Measurements from ENCODE around the gene MNX1.

The MNX1 gene

DNA sequence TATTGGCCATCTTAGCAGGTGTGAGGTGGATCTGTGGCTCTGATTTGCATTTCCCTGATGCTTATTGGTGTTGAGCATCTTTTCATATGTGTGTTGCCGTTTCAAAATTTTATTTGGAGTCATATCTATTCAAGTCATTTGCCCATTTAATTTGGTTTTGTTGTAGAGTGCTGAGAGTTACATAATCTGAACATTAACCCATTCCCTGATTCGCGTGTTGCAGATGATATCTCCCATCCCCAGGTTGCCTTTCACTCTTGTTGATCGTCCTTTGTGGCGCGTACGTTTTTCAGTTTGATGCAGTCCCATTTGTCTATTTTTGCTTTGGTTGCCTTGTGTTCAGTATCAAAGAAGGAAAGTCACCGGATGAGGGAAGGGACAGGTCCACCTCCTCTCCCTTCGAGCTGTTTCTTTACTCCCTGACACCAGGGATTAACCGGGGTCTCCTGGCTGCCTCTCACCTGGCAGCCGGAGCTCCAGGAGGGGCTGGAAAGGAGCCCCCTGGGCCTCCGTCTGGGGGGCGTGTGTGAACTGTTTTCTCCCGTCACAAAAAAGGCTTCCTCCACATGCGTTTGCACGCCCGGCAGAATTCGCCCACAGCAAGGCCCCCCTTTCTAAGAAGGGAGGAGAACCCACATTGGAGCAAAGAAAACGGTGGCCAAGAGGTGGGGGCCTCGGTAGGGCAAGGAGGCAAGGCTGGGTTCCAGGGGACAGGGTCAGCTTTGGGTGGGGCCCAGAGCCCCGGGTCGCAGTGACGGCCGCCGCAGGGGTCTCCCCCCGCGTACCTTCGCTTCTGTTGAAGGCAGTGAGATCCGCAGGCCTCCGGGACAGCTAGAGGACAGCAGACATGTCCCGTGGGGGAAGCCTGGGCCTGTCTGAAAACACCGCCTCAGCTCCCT lies 8.3 kb downstream of the MNX1 start:
- no peak for DNase-seq

DNA sequence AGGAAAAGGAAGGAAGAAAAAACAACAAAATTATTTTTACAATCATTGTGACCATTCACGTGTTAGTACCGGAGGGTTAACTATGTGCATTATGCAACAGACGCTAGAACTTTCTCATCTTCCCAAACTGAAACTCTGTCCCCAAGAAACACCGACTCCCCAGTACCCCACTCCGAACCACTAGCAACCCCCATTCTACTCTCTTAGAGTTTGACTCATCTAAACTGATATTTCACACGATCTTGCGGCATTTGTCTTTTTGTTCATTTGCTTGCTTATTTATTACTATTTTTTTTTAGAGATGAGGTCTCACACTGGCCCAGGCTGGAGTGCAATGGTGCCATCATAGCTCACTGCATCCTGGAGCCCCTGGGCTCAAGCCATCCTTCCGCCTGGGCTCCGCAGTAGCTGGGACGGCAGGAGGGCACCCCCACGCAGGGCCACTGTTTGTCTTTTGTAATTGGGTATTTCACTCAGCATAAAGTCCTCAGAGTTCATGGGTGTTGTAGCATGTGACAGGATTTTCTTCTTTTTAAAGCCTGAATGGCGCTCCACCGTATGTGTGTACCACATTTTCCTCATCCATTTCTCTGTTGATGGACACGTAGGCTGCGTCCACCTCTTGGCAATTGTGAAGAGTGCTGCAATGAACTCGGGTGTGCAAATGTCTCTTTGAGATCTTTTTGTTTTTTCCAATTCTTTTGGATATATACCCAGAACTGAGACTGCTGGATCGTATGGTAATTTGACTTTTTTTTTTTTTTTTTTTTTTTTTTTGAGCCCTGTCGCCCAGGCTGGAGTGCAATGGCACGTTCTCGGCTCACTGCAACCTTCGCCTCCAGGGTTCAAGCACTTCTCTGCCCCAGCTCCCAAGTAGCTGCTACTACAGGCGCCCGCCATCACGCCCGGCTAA lies 9.5 kb downstream of the MNX1 start:
- DNase-seq, result no peak

DNA sequence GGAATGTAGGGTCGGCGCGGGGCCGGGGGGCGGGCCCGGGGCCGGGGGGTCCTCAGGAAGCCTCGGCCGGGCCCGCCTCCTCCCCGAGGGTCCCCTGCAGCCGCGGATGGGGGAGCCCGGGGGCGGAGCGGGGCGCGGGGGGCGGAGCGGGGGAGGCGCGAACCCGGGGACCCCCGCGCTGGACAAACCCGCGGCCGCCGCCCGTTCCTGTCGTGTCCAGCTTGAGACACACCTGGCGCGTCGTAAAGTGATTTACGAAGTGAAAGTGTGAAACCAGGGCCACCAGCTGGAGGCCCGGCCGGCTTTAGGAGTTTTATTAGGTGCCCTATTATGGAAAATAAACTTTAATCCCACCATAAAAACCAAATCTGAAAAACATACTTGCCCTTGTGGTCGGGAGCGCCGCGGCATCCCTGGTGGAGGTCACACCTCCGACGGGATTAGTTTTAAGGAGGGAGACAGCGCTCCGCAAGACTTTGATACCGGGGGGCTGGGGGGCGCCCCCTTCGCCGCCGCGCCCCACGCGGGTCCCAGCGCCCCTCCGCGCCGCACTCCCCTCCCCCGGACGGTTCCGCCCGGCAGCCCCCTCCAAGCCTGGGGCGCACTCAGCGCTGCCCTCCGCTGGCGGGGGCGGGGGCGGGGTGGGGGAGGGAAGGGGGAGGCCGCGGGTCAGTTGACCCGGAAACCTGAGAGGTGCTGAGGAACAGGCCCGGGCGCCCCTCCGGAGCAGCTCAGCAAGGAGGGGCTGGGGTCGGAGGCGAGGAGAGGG lies 10.3 kb downstream of the MNX1 start:
- DNase-seq, result no peak

DNA sequence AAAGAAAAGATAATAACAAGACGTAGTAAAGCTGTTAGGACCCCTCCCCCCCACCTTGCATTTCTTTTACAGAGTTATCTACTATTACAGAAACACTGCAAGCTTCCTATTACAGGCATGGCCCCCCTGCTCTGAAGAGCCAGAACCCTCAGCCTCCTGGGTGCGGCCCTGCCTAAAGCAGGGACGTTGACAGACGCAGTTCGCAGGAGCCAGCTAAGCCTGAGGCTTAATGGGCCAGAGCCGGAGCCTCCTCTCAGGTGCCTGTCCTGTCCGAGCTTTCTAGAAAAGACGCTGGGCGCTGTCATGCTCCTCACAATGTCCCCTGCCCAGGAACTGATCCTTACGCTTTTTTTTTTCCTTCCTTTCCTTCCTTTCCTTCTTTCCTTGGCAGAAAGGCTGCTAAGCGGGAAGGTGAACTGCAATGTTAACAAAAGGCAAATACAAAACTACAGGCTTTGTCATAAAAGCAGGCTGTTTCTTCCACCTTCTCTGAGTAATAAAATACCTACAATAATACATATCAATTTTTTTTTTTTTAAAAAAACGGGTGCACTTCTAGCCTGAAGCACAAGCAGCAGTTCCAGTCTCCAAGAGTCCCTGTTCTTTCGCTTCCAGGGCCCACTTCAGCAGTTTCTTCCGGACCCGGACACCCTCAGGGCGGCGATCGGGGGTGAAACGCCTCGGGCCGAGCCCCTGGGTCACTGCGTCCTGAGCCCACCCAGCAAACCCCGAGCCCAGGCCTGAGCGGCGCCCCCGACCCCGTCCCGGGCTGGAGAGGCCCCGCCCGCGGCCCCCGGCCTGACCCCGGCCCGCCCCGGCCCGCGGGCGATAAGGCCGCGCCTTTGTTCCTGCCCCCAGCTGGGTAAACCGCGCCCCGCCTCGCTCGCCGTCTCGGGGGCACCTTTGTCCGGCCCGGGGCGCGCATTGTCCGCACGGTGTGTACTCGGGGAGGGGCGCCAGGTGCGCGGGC lies 11.2 kb downstream of the MNX1 start:
- no peak for DNase-seq

DNA sequence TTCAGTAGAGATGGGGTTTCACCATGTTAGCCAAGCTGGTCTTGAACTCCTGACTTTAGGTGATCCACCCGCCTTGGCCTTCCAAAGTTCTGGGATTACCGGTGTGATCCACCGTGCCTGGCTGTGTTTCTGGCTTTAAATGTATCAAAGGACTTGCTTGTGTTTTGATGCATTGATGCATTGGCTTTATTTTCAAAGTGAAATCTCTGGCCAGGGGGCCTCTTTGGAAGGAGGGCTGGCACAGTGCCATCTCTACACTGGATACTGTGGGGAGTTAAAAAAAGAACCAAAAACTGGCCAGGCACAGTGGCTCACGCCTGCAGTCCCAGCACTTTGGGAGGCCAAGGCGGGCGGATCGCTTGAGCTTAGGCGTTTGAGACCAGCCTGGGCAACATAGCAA lies 16.0 kb downstream of the MNX1 start:
- DNase-seq, result no peak

DNA sequence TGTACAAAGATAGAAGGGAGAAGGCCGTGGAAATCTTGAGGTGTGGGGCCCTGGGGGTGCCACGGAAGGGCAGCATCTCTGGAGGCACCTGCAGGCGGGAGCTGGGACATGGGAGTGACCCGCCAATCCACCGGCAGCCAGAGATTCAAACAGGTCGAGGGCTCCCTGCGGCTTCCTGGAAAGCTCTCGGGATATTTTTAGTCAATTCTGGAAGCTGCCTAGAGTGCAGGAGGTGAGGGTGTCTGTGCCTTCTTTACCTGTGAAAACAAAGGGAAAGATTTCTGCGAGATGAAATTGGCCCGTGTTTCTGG lies 16.6 kb downstream of the MNX1 start:
- DNase-seq, result no peak

DNA sequence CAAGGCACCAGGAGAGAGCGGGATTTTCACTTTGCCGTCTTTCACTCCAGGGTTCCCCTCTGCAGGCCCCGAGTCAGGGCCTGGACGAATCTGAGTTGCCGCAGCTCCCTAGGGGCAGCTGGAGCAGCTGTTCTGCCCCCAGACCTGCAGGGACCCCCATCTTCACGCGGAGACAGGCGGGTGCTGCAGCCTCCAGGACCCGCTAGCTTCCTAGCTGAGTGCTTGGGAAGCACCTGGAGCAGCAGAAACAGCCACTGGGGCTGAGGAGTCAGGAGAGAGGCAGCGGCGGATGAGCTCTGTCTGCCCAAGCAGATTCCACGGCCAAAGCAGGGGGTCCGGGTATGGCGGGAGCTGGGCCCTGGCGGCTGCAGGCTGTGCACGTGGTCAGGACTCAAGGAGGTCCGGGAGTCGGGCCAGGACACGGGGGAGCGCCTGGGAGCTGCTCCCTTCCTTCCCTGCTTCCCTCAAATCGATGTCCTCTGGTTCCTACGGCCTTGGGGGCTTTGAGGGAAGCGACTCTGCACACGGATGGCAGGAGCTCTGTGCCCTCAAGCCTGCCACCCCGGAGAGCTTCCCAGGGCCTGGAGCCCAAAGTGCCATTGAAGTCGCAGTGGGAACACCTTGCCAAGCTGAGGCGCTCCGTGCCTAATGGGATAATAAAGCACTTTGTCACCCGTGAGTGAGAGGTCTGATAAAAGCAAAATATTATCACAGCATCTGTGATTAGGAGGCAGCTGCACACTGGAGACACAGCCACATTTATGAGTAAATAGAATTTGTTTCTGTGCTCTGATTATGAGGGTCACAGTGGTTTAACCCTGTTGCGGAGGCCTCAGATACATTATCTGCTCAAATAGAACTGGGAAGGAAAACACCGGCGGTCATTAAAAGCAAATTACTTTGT lies 17.2 kb downstream of the MNX1 start:
- no peak for DNase-seq

DNA sequence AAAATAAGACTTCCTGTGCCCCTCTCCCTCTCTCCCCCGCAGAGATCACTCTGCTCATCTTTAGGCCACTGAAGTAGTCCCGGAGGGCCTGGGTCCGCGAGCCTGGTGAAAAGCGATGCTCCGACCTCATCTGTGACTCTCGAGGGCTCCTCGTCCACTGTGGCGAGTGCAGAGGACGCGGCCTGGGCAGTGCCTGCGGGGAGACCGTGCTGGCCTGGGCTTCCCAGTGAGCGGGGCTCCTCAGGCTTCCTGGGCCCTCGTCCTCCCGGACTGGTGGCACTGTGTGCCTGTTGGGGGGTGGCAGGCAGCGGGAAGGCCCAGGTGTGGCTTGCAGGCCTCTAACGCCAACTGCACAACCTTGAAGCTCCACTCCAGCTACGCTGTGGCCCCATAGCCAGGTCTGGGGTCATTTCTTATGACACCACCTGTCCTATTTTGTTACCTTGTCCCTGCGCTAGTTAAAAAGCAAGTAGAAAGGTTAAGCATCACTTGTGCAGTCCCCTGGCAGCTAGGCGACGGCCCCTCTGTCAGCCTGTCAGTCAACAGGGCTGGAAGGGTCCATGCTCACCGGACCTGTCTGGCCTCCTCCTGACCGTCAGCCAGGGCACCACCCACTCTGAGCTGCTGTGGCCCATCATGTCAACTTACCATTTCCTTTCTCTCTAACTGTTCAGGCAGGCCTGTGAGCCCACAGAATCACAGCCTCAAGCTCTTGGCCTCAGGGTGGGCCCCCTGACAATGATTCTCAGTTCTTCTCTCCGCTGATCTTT lies 20.5 kb downstream of the MNX1 start:
- no peak for DNase-seq

DNA sequence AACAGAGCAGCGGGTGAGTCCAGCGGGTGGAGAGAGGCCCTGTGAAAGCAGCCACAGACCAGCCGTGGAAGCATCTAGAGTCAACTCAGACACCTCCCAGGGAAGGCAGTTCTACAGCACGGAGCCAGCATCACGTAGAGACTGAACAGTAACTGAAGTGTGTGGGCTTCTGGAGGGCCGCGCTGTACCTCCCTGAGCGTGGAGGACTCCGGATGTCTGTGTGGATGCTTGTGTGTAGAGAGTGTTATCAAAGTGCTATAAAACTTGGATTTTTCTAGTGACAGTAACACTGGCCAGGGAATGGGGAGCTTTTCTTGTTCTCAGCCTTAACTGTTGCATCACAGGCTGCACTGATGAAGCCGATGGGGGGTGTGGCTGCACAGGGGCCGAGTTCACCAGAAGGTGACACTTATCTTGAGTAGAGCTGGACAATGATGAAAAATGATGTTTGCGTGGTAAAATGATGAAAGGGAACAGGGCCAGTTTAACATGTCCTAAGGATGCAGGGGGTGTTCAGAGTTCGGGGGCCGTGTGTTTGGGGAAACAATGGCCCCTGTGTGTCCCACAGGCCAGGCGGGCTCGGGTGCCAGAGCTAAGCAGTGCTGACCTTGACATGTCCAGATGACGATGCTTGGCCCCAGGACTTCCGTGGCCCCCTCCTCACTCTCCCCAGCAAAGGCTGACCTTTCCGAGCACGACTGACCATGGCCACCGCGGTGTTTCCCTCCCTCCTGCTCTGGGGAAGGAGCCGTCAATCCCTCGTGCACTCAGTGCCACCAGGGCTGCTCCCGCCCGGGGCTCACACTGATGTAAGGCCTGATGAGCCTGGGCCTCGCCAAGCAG lies 21.9 kb downstream of the MNX1 start:
- DNase-seq, result no peak

DNA sequence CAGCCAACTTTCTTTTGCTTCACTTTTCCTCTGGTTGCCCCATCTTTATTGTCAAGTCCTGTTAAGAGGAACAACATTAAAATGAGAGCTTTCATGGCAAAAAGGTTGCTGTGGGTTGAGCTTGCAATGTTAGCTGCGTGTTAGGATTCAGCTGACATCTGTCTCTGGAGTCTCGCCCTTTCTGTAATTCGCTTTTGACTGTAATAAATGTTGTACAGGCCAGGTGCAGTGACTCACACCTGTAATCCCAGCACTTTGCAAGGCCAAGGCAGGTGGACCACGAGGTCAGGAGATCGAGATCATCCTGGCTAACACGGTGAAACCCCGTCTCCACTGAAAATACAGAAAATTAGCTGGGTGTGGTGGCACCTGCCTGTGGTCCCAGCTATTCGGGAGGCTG lies 24.1 kb downstream of the MNX1 start:
- DNase-seq, result no peak

DNA sequence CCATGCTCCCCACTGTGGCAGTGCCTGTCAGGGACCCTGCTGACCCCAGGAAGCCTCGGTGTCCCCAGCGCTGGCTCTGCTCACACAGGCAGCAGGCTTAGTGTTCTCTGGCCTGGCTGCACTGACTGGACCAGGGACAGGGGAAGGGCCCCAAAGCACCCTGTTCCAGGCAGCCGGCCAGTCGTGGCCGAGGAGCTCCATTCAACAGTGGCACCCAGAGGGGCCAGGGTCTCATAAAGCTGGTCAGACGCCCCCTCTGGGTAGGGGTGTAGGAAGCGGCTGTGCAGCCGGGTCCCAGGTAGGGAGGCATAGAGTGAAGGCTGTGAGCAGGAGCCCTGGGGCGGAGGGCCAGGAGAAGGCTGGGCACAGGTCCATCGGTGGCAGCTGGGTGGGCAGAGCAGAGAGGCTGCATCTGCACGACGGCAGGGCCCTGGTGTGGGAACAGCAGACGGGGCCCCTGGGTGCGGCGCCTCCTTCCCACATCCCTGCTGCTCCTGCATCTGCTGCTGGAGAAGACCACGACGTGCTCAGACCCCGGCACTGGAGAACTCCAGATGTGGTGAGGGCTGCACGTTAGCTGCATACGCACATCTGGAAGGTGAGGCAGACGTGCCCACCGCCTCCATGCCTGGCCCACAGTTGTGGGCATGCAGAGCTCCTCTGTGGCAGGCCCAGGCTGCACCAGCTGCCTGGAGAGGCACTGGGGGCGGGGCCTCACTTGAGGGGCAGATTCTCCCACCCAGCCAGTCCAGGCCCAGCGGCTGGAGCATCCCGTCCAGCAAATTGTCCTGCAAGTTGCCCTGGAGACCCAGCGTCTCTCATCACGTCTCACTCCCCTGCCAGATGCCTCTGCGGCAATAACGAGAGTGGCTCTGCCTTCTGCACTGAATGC lies 25.1 kb downstream of the MNX1 start:
- DNase-seq, result no peak

DNA sequence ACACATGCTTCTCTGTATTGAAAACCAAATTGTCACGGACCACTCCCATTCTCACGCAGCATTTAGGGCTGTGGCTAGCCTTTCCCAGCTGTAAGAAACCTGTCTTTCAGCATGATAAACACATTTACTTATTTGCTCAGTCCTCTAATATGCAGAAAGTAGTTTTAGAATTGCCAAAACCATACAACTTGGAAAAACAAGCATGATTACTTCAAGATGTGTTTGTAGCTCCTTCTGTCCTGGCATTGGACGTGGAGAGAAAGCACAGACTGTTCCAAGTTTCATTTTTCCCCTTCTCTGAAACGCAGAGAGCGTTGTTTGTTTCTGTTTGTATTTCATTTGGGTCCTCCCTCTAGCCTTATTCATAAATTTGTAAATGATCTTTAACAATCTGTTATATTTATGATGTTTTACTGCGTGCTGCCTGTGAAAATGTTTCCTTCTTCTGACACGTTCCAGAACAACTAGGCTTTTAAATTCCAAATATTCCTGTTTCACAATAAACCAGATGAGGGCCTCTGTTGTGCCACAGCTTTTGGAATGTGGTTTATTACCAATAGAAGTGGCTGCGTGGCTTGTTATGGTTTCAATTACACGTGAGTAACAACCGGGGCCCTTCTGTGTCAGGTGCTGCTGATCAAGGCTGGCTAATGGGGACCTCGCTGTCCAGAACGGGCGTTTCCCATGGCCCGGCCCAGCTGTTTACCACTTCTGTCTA lies 26.1 kb downstream of the MNX1 start:
- no peak for DNase-seq

DNA sequence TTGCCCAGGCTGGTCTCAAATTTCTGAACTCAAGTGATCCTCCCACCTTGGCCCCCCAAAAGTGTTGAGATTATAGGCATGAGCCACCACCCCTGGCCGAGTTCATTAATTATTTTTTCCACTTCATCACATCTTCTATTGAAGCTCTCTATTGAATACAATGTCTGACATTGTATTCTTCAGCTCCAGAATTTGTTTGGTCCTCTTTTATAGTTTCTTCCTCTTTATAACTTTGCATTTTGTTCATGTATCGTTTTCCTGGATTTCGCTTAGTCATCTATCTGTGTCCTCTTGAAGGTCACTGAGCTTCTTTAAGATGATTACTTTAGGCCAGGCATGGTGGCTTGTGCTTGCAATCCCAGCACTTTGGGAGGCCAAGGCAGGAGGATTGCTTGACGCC lies 30.8 kb downstream of the MNX1 start:
- no peak for DNase-seq

DNA sequence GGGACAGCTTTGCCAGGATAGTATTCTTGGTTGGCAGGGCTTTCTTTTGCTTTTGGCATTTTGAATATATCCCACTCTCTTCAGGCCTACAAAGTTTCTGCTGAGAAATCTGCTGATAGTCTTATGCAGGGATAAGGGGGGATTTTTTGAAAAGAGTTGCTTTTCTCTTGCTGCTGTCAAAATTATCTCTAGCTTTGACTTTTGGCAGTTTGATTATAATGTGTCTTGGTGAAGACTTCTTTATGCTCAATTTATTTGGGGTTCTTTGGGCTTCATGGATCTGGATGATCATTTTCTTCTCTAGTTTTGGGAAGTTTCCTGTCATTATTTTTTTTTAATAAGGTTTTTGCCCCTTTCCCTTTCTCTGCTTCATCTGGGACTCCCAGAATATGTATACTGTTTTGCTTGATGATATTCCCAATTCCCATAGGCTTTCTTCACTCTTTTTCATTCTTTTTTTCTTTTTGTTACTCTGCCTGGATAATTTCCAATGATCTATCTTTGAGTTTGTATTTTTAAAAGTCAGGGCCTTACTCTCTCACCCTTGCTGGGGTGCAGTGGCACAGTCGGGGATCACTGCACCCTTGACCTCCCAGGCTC lies 31.4 kb downstream of the MNX1 start:
- no peak for DNase-seq

DNA sequence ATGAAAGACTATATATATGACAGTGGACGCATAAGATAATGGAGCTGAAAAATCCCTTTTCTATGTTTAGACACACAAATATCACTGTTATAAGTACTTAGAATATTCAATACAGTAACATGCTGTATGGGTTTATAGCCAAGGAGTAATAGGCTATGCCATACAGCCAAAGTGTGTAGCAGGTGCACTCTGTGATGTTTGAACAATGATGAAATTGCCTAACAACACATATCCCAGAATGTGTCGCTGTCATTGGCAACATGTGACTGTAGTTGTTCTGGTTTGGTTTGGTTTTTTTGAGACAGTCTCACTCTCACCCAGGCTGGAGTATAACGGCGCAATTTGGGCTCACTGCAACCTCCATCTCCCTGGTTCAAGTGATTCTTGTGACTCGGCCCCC lies 34.8 kb downstream of the MNX1 start:
- no peak for DNase-seq

DNA sequence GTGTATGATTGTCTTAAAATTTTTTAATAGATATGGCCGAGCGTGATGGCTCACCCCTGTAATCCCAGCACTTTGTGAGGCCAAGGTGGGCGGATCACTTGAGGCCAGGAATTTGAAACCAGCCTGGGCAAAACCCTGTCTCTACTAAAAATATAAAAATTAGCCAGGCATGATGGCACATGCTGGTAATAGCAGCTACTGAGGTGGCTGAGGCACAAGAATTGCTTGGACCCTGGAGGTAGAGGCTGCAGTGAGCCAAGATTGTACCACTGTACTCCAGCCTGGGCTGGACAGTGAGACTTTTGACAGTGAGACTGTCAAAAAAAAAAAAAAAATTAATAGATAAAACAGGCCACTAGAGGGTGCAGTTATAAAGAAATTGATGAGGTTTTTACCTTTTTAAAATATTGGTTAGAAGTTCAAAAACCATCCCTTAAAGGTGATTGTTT lies 40.5 kb downstream of the MNX1 start:
- no peak for DNase-seq

DNA sequence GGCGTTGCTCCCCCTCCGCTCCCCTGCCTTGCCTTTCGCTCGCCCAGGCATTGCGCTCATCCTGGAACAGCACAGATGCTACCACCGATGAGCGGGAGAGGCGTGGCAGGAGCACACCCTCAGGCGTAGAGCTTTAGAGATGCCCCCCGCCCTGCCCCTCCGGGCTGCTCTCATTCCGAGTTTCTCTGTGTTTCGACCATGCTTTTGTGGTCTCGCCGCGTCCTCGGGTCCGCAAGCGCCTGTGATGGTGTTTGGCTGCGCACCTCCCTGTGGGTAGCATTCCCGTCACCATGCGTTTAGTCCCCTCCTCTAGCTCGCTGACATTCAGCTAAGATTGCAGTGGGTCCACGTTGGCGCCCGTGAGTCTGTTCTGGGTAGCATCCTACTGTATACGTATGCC lies 42.3 kb downstream of the MNX1 start:
- DNase-seq, result no peak

All from stimulated activated CD4-positive, alpha-beta T cell treated with anti-CD3 and anti-CD28 coated beads, Interleukin-1b, Interleukin-23, amount 100 ng/mL, for 48 hours (primary cell).